Upper lobe of right lung (tissue), 1 donor: ENCODE results near the gene PPARA. TPM values are rescaled to one million over a fixed set of nuclear protein-coding genes. Genes with fewer than 3 reads are reported as not detected.

Experiments
- ATAC-seq: fragments of 200-7000 bp; cut with Tn5 transposase; one replicate; pipeline ENCODE4 v1.9.1; 2020; ENCODE audit warnings: mild to moderate bottlenecking, moderate library complexity
- DNase-seq: peaks from one replicate; pipeline ENCODE4 v3.0.0-alpha.2; 2020
- H3K27ac ChIP-seq: fragments of 200-600 bp; one replicate; pipeline ENCODE4 v1.8.0; 2022
- H3K27me3 ChIP-seq: fragments of 200-600 bp; one replicate; pipeline ENCODE4 v1.8.0; 2022; ENCODE audit warnings: mild to moderate bottlenecking
- H3K36me3 ChIP-seq: fragments of 200-600 bp; one replicate; pipeline ENCODE4 v1.8.0; 2022
- H3K4me1 ChIP-seq: fragments of 200-600 bp; one replicate; pipeline ENCODE4 v1.8.0; 2022
- H3K4me3 ChIP-seq: fragments of 200-600 bp; one replicate; pipeline ENCODE4 v1.8.0; 2022; ENCODE audit warnings: mild to moderate bottlenecking
- H3K9me3 ChIP-seq: fragments of 200-600 bp; one replicate; pipeline ENCODE4 v1.8.0; 2022
- intact Hi-C: fragments of 100-400 bp; cut with DNase I; formaldehyde crosslinking; loops from one replicate; pipeline ENCODE4 v1.11.0; 2022
- total RNA-seq: library from RNA; stranded (reverse); fragmentation: NEBNext Ultra II Directional; extraction: Animal tissue kit (Norgen Biotek cat#: 25700); gene quantifications from one replicate; pipeline ENCODE4 v1.2.1, GENCODE V29; 2021
- TF ChIP-seq, protein P1 (sequence below): fragments of 200-600 bp; IDR thresholded peaks from one replicate; pipeline ENCODE4 v1.8.0; 2022; ENCODE audit warnings: antibody characterized with exemption
- donor health status: DM: no; HTN: yes; CAD: no; lungs with severe emphysema.

Gene PPARA
- total RNA-seq, 1 donor from 2014 or later: 18.4 TPM

- H3K27ac ChIP-seq: peak within 1 kb of the TSS; percentile 86
- peaks cover 27% of the 10 kb centered on the region for H3K4me1 ChIP-seq
- TF ChIP-seq, protein P1, sequence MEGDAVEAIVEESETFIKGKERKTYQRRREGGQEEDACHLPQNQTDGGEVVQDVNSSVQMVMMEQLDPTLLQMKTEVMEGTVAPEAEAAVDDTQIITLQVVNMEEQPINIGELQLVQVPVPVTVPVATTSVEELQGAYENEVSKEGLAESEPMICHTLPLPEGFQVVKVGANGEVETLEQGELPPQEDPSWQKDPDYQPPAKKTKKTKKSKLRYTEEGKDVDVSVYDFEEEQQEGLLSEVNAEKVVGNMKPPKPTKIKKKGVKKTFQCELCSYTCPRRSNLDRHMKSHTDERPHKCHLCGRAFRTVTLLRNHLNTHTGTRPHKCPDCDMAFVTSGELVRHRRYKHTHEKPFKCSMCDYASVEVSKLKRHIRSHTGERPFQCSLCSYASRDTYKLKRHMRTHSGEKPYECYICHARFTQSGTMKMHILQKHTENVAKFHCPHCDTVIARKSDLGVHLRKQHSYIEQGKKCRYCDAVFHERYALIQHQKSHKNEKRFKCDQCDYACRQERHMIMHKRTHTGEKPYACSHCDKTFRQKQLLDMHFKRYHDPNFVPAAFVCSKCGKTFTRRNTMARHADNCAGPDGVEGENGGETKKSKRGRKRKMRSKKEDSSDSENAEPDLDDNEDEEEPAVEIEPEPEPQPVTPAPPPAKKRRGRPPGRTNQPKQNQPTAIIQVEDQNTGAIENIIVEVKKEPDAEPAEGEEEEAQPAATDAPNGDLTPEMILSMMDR: no peak
- no peaks in the 10 kb centered on the region for H3K9me3 ChIP-seq
- peak; percentile 96 for DNase-seq
- H3K4me3 ChIP-seq: peak within 1 kb of the TSS; percentile 88
- H3K36me3 ChIP-seq: peaks cover 10% of the 10 kb centered on the region
- H3K27me3 ChIP-seq: no peaks in the 10 kb centered on the region
- intact Hi-C loops: no loop called here
- ATAC-seq: peak; percentile 98
These were observed 117.3 kb downstream of the PPARA start, which contains the start of gene TTC38 for GRCh38 chr22:46267431-46268279. Gene TTC38 (plus strand): TSS chr22:46268008. CDS start chr22:46268040, 32 bp downstream.

DNA sequence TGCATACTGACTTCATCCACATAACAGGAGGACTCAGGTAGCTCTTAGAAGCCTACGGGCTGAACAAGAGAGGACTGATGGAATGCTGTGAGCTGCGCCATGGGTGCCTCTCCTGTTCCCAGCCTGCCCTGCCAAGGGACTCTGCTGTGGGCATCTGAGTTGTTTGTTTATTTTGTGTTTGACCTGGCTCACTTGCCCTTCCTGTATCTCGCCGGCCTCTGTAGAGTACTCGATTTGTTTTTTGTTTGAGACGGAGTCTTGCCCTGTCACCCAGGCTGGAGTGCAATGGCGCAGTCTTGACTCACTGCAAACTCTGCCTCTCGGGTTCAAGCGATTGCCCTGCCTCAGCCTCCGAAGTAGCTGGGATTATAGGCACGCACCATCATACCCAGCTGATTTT lies 119.2 kb downstream of the PPARA start:
- Histone ChIP-seq H3K27ac (no peak overlapping the region), H3K36me3 (peaks cover 29% of the 10 kb centered on the region), H3K9me3 (no peaks in the 10 kb centered on the region), H3K27me3 (no peaks in the 10 kb centered on the region), H3K4me3 (no peak overlapping the region), H3K4me1 (peaks cover 27% of the 10 kb centered on the region)
- TF ChIP-seq, protein P1: no peak
- no peak for DNase-seq
- intact Hi-C loops: no loop called here
- no peak for ATAC-seq

DNA sequence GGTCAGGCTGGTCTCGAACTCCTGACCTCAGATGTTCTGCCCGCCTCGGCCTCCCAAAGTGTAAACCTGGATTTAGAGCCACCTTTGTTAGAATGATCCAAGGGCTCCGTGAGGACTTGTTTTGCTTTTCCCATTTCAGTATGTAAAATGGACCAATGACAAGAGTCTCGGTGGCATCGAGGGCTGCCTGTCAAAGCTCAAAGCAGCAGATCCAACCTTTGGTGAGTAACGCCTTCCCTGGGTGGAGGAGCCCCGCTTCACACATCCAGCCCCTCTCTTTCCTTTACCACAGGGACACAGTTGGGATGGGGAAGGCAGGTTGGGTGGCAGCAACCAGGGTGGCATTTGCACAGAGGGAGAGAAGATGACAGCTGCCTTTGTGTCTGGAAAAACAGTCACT lies 121.9 kb downstream of the PPARA start:
- Histone ChIP-seq H3K36me3 (peaks cover 51% of the 10 kb centered on the region), H3K27ac (no peak overlapping the region), H3K27me3 (no peaks in the 10 kb centered on the region), H3K4me3 (no peak overlapping the region), H3K9me3 (no peaks in the 10 kb centered on the region), H3K4me1 (peaks cover 22% of the 10 kb centered on the region)
- ATAC-seq (no peak), DNase-seq (no peak)
- intact Hi-C loops: no loop called here
- TF ChIP-seq, protein P1: no peak

- DNase-seq (no peak), ATAC-seq (no peak)
- TF ChIP-seq, protein P1: no peak
- Histone ChIP-seq H3K27ac (no peak overlapping the region), H3K36me3 (peaks cover 58% of the 10 kb centered on the region), H3K9me3 (no peaks in the 10 kb centered on the region), H3K27me3 (no peaks in the 10 kb centered on the region), H3K4me1 (peaks cover 19% of the 10 kb centered on the region), H3K4me3 (no peak overlapping the region)
- intact Hi-C loops: no loop called here
These were observed 122.6 kb downstream of the PPARA start for GRCh38 chr22:46272762-46273431.

- Histone ChIP-seq H3K4me3 (no peak overlapping the region), H3K4me1 (peaks cover 14% of the 10 kb centered on the region), H3K27ac (no peak overlapping the region), H3K9me3 (no peaks in the 10 kb centered on the region), H3K36me3 (peaks cover 65% of the 10 kb centered on the region), H3K27me3 (no peaks in the 10 kb centered on the region)
- TF ChIP-seq, protein P1: no peak
- ATAC-seq (no peak), DNase-seq (no peak)
- intact Hi-C loops: no loop called here
These were observed 123.3 kb downstream of the PPARA start for GRCh38 chr22:46273432-46274148.
